Right cardiac atrium (tissue), 5 donors: Measurements from ENCODE around the gene ADAMTS13. TPM values are rescaled to one million over a fixed set of nuclear protein-coding genes. Genes with fewer than 3 reads are reported as not detected.

Experiments
- ATAC-seq, 2 donors: fragments of 200-7000 bp; cut with Tn5 transposase; one replicate each; pipeline versions ENCODE4 v1.8.0 to v1.9.1; 2020; ENCODE audit warnings: moderate library complexity in 2 of 2, mild to moderate bottlenecking in 1 of 2
- DNase-seq, 3 donors: peaks; one replicate each; pipeline ENCODE4 v3.0.0-alpha.2; 2020
- H3K27ac ChIP-seq: one replicate; pipeline ENCODE4 v1.5.1; 2013; ENCODE audit warnings: mild to moderate bottlenecking, low read length, control low read depth, moderate library complexity
- H3K27me3 ChIP-seq: one replicate; pipeline ENCODE4 v1.6.1; 2013; ENCODE audit not compliant: control insufficient read depth, insufficient read depth
- H3K4me1 ChIP-seq: one replicate; pipeline ENCODE4 v1.6.1; 2013; ENCODE audit warnings: low read length; ENCODE audit not compliant: control insufficient read depth, insufficient read depth
- H3K4me3 ChIP-seq: one replicate; pipeline ENCODE4 v1.5.1; 2013; ENCODE audit warnings: low read length, control low read depth
- H3K9me3 ChIP-seq: one replicate; pipeline ENCODE4 v1.6.1; 2013; ENCODE audit warnings: low read length; ENCODE audit not compliant: control insufficient read depth
- WGBS: extraction: QIAGEN DNeasy Blood & Tissue Kit; methylation state at CpG from one replicate; pipeline ENCODE4 v1.1.7; 2013; 5-methylcytosine and 5-hydroxymethylcytosine counted together
- intact Hi-C, 4 donors: fragments of 100-400 bp; cut with DNase I; formaldehyde crosslinking; loops; one replicate each; pipeline versions ENCODE4 v1.11.0 to v1.14.0; 2022 to 2023
- polyA plus RNA-seq: library from polyadenylated mRNA; stranded (reverse); fragments of 200-250 nt; gene quantifications from one replicate; pipeline ENCODE4 v1.2.3, GENCODE V29; 2013
- total RNA-seq, 4 donors: library from RNA; stranded (reverse); fragmentation: NEBNext Ultra II Directional; extraction: Animal tissue kit (Norgen Biotek cat#: 25700); gene quantifications; one replicate each; pipeline ENCODE4 v1.2.1, GENCODE V29; 2021
- donor health status: healthy with polysubstance abuse.
- donor health status: DM: no; HTN: yes; CAD: no.
- donor health status: DM: no; HTN: no; CAD: no.
- donor health status: DM: no; HTN: yes; CAD: no; lungs with severe emphysema.
- donor health status: DM: yes; HTN: yes; CAD: no.

The ADAMTS13 gene
- total and polyA plus RNA-seq, 5 donors, result 2.1 to 4.6 (median 4.0) TPM

- Histone ChIP-seq H3K4me1 (peaks cover 3% of the 10 kb centered on the region), H3K27me3 (no peaks in the 10 kb centered on the region), H3K4me3 (no peak overlapping the region), H3K9me3 (no peaks in the 10 kb centered on the region), H3K27ac (no peak overlapping the region)
- intact Hi-C loops, result loop anchor here in 1 of 4 donors (10.0 kb wide), 1 partner anchor 49 kb away; the partner anchor contains the start of gene REXO4
- peak in 2 of 3 donors; percentile 51 to 67 for DNase-seq
- no peak for ATAC-seq
- 89% methylated on average over 22 of the region's 22 CpGs for WGBS
Measured at GRCh38 chr9:133463234-133463863, 41.2 kb downstream of the ADAMTS13 start.

DNA sequence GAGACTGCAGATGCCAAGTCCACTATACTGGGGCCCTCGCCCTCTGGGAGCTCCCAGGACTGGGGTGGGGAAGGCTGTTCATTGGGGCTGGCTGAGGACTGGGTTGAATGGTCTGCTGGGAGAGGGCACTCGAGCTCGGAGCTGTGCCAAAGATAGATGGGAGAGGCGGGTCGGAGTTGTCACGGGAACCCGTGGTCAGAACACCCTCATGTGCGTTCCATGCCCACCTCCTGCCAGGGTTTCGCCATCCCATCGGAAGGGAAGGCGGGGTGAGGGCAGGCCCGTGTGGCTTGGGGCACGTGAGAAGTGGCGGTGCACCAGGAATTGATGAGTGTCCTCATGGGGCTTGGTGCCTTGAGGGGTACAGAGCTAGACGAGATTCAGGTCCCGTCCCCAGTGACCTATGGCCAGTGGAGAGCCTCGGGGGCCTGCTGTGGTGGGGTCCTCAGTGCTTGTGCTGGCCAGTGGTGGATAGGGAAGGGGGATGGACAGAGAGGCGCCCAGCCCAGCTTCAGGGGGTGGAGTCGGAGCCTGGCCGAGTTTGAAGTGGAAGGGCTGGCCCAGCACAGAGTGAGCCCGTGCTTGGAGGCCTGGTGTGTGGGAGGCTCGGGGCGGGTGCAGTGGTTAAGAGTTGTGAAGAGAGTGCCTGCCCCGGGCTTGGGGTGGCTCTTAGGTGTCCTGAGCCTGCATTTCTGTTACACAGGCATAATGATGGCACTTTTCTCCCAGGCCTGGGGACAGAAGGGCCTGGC lies 41.9 kb downstream of the ADAMTS13 start:
- ATAC-seq (no peak), DNase-seq (peak in 2 of 3 donors; percentile 71 to 73)
- intact Hi-C loops, result loop anchor here in 1 of 4 donors (10.0 kb wide), 1 partner anchor 49 kb away; the partner anchor contains the start of gene REXO4
- Histone ChIP-seq H3K27me3 (no peaks in the 10 kb centered on the region), H3K4me3 (no peak overlapping the region), H3K4me1 (peaks cover 3% of the 10 kb centered on the region), H3K27ac (no peak overlapping the region), H3K9me3 (no peaks in the 10 kb centered on the region)
- 77% methylated on average over 24 of the region's 24 CpGs for WGBS

DNA sequence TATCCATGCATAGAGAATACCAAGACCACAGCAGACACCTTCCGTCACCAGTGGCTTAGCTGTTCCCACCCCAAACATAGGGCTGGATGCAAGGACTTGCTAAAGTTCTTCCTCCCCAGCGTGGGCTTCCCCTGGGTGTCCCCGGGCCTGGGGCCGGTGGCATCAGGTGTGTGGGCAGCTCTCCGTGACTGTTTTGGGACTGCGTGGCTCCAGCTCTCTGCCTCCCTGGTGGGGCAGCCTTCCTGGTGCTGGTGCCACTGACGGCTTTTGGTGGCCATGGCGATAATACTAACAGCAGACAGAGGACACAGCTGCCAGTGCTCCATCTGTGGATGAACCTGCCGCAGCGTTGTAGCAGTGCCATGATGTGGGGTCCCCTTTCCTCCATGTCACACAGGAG lies 42.5 kb downstream of the ADAMTS13 start:
- ATAC-seq (no peak), DNase-seq (no peak)
- no peak overlapping the region for H3K4me3 ChIP-seq
- WGBS, result 94% methylated on average over 10 of the region's 10 CpGs
- H3K27ac ChIP-seq, result no peak overlapping the region
- intact Hi-C loops, result loop anchor here in 1 of 4 donors (10.0 kb wide), 1 partner anchor 50 kb away; the partner anchor contains the start of gene REXO4
- no peaks in the 10 kb centered on the region for H3K9me3 ChIP-seq
- H3K27me3 ChIP-seq, result no peaks in the 10 kb centered on the region
- peaks cover 3% of the 10 kb centered on the region for H3K4me1 ChIP-seq

GRCh38 chr9:133465984-133466383 lies 43.8 kb downstream of the ADAMTS13 start:
- Histone ChIP-seq H3K9me3 (no peaks in the 10 kb centered on the region), H3K27ac (no peak overlapping the region), H3K4me3 (no peak overlapping the region), H3K4me1 (no peaks in the 10 kb centered on the region), H3K27me3 (no peaks in the 10 kb centered on the region)
- ATAC-seq, result no peak
- no peak for DNase-seq
- WGBS, result 70% methylated on average over 6 of the region's 6 CpGs
- intact Hi-C loops, result loop anchor here in 1 of 4 donors (10.0 kb wide), 1 partner anchor 51 kb away; the partner anchor contains the start of gene REXO4

DNA sequence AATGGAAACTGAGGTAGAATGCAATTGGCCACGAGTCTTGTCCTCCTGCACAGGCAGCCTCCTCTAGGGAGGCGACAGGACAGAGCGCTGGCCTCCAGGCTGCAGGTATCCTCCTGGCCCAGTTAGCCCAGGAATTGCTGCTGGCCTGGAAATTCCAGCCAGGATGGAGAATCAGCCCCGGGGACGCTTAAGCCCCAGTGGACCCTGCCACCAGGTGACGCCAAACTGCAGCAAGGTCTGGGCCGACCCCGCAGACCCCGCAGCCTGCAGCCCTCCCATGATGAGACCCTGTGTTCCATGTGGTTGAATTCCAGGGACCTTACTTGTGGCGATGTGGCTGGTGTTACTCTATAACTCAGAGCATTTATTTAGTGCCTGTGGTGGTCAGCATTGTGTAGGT lies 44.9 kb downstream of the ADAMTS13 start:
- 85% methylated on average over 10 of the region's 10 CpGs for WGBS

DNA sequence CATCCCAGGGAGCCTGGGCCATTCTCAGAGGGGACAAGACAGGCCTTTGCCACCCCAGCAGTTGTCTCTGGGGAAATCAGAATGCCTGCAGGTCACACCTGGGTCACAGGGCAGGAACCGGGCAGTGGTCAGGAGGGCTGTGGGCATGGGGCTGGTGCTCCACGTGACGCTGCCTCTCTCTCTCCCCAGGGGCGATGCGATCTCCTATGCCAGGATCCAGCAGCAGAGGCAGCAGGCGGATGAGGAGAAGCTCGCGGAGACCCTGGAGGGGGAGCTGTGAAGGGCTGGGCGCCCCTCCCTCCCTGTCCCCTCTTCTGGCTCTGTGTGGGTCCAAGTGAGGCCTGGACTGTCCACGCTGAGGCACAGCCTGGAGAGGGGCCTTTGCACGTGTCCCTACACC lies 46.2 kb downstream of the ADAMTS13 start:
- intact Hi-C loops, result loop anchor here in 1 of 4 donors (10.0 kb wide), 1 partner anchor 54 kb away; the partner anchor contains the start of gene REXO4
- 87% methylated on average over 11 of the region's 11 CpGs for WGBS
- ATAC-seq (peak in 1 of 2 donors; percentile 2), DNase-seq (peak in 2 of 3 donors; percentile 28 to 41)
- H3K9me3 ChIP-seq, result no peaks in the 10 kb centered on the region
- no peaks in the 10 kb centered on the region for H3K27me3 ChIP-seq
- H3K4me3 ChIP-seq, result no peak overlapping the region
- H3K27ac ChIP-seq, result no peak overlapping the region
- H3K4me1 ChIP-seq, result no peaks in the 10 kb centered on the region

More for the DNA sequence above, 44.9 kb downstream of the ADAMTS13 start:
- H3K27me3 ChIP-seq, result no peaks in the 10 kb centered on the region
- ATAC-seq (no peak), DNase-seq (peak in 2 of 3 donors; percentile 21 to 36)
- no peaks in the 10 kb centered on the region for H3K9me3 ChIP-seq
- no peak overlapping the region for H3K27ac ChIP-seq
- intact Hi-C loops, result loop anchor here in 1 of 4 donors (10.0 kb wide), 1 partner anchor 52 kb away; the partner anchor contains the start of gene REXO4
- H3K4me3 ChIP-seq, result no peak overlapping the region
- H3K4me1 ChIP-seq, result no peaks in the 10 kb centered on the region

DNA sequence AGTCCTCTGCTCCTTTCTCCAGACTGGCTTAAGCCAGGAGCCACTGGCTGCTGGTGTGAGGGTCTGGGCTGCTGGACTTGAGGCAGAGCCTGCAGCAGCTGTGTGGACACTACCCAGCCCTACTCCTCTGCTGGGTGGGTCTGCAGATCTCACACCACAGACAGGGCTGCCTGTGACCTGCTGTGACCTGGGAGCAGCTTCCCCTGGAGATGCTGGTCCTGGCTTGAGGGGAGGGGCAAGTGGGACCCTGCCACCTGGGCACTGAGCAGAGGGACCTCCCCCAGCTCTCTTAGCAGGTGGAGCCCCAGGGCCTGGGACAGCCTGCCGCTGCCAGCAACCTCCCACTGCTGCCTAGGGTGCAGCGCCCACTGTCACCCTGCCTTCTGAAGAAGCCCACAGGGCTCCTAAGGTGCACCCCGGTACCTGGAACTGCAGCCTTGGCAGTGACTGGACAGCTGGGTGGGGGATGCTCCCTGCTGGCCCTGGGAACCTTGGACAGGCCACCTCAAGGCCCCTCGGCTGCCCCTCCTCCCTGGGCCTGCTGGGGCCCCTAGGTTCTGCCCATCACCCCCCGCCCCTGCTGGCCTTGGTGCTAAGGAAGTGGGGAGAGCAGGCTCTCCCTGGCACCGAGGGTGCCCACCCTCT lies 46.7 kb downstream of the ADAMTS13 start:
- no peak for ATAC-seq
- WGBS, result 87% methylated on average over 6 of the region's 6 CpGs
- peak in 2 of 3 donors; percentile 55 for DNase-seq
- H3K9me3 ChIP-seq, result no peaks in the 10 kb centered on the region
- intact Hi-C loops, result loop anchor here in 1 of 4 donors (10.0 kb wide), 1 partner anchor 54 kb away; the partner anchor contains the start of gene REXO4
- no peak overlapping the region for H3K4me3 ChIP-seq
- H3K27ac ChIP-seq, result no peak overlapping the region
- H3K4me1 ChIP-seq, result no peaks in the 10 kb centered on the region
- no peaks in the 10 kb centered on the region for H3K27me3 ChIP-seq

DNA sequence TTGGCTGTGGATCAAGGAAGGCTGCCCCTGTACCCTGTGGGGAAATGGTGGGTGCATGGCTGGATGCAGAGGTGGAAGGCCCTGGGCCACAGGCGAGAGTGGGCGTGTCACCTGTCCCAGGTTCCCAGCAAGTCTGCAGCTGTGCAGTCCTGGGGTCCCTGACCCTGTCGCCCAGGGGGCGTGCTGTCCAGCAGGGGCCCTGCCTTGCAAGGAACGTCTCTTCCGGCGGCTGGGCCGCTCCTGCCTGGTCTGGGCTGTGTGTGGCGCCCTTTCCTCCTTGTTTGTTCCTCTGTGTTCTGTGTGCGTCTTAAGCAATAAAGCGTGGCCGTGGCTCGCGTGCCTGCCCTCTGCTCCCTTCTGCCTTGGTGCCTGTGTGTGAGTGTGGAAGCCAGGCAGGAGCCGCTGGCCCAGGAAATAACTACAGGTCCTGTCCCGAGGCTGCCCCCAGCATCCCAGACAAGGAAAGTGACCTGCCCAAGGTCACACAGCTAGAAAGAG lies 48.3 kb downstream of the ADAMTS13 start:
- intact Hi-C loops, result no loop called here
- no peak overlapping the region for H3K27ac ChIP-seq
- no peak for ATAC-seq
- WGBS, result 74% methylated on average over 16 of the region's 16 CpGs
- no peak overlapping the region for H3K4me3 ChIP-seq
- no peaks in the 10 kb centered on the region for H3K9me3 ChIP-seq
- H3K27me3 ChIP-seq, result no peaks in the 10 kb centered on the region
- peak in 2 of 3 donors; percentile 49 to 63 for DNase-seq
- no peaks in the 10 kb centered on the region for H3K4me1 ChIP-seq

DNA sequence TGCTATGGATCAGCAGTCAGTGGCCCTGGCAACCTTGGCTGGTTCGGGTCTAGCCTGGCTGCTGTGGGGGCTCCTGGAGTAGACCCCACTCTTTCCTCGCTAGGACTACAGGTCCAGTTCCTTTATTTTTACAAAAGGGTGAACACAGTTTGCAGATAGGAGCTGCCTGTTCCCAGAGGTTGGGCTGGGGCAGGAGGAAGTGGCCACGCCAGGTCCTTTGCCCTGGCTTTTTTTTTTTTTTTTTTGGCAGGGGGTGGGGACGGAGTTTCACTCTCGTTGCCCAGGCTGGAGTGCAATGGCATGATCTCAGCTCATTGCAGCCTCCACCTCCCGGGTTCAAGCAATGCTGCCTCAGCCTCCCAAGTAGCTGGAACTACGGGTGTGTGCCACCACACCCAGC lies 48.8 kb downstream of the ADAMTS13 start:
- intact Hi-C loops, result no loop called here
- DNase-seq, result peak in 2 of 3 donors; percentile 13 to 30
- no peak overlapping the region for H3K4me3 ChIP-seq
- WGBS, result 79% methylated on average over 7 of the region's 7 CpGs
- H3K27ac ChIP-seq, result no peak overlapping the region
- H3K4me1 ChIP-seq, result no peaks in the 10 kb centered on the region
- no peak for ATAC-seq
- no peaks in the 10 kb centered on the region for H3K27me3 ChIP-seq
- H3K9me3 ChIP-seq, result no peaks in the 10 kb centered on the region

DNA sequence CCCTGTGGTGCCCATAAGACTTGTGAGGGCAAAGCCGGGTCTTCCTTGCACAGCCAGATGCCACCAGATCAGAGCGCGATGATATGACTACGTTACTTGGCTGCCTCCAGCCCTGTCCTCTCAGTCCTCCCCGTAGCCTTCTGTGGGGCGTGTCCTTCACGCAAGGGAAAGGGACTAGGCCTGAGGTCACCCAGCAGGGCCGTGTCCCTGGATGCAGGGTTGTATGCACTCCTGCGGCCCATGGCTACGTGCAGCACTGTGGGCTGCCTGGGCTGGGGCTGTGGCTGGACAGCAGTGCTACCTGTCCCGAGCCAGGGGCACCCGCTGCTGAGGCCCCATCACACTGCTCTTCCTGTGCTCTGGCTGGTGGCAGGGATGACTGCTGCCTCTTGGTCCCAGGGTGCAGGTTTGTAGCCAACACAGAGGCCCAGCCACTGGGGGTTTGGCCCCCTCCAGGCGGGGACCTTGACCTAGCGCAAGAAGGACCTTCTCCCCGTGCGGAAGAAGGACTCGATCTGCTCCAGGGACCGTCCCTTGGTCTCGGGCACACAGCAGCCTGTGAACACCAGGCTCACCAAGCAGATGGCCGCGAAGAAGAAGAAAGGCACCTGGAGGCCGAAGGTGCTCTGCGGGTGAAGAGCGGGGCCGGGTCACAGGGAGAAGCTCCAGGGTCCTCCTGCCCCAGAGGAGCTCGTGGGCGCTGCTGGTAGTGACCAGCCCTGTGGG lies 49.5 kb downstream of the ADAMTS13 start:
- Histone ChIP-seq H3K4me3 (no peak overlapping the region), H3K9me3 (no peaks in the 10 kb centered on the region), H3K27ac (no peak overlapping the region), H3K4me1 (no peaks in the 10 kb centered on the region), H3K27me3 (no peaks in the 10 kb centered on the region)
- WGBS, result 83% methylated on average over 27 of the region's 27 CpGs
- ATAC-seq, result peak in 1 of 2 donors; percentile 5
- intact Hi-C loops, result no loop called here
- DNase-seq, result peak in 2 of 3 donors; percentile 57 to 60
